ENCODE measurements around the gene TGDS.

TGDS gene

DNA sequence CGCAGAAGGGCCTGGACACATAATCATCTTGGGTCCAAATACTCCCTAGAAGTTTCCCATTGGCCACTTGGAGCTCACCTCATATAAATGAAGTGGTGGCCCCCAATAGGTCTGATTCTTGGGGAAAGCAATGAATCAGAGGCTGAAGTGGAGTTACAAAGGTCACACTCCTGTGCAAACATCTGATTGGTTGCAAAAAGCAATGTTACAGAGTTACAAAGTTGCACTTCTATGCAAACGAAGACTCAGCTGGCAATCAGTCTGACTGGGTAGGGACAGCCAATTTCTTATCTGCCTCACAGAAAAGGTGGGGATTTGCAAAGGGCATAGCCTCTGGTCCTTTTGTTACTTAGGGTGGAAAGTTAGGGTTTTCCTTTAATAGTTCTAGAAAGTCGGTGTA, 3.9 kb upstream of the TGDS start:
- no peak for DNase-seq (ENCODE audit: low spot score)

GRCh38 chr13:94598281-94598680, 2.3 kb upstream of the TGDS start:
- no peak for DNase-seq (ENCODE audit: low spot score)

DNA sequence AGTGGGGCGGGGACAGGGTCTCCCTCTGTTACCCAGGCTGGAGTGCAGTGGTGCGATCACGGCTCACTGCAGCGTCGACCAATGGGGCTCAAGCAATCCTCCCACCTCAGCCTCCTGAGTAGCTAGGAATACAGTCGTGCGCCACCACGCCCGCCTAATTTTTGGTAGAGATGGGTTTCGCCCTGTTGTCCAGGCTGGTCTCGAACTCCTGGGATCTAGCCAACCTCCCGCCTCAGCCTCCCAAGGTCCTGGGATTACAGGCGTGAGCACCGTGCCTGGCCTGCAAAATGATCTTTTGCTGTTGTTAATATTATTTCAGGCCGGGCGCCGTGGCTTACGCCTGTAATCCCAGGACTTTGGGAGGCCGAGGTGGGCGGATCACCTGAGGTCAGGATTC, 621 bp upstream of the TGDS start:
- DNase-seq (ENCODE audit: low spot score) = no peak

DNA sequence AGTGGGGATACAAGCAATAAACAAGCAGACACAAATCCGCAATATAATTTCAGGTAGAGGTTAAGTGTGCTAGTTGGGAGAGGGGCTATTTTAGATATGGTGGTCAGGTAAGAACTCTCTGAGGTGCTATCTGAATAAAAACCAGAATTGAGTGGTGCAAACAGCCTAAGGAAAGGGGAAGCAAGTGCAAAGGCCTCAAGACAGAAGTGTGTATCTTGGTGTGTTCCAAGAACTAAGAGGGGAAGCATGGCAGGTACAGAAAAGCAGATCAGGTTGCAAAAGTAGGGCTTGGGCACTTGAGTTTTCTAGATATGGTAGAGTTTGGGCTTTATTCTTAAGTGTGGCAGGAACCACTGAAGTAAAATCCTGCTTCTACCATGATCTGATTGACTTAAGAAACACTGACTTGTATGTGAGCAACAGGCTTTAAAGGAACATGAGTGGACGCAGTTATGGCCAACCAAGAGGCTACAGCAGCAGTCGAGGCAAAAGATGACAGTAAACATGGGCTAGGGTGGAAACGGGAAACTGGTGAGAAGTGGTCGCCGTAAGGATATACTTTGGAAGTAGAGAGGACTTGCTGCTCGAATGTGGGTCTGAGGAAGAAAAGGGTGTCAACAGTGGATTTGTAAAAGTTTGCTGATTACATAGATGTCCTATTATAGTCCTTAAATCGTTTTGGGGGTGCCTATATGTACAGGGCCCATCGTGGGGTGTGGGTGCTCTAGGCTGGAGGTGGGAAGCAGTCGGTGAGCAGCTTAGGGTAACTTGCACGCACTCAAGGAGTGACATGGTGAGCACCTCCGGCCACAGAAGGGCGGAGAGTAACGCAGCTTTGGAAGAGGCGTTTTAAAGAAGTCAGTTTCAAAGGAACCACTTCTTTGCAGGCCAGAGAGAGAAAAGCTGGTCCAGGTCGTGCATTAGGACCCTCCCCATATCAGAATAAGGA, 677 bp downstream of the TGDS start:
- peak; percentile 52 for DNase-seq (ENCODE audit: low spot score)

GRCh38 chr13:94590744-94591143, 5.2 kb downstream of the TGDS start:
- no peak for DNase-seq (ENCODE audit: low spot score)

DNA sequence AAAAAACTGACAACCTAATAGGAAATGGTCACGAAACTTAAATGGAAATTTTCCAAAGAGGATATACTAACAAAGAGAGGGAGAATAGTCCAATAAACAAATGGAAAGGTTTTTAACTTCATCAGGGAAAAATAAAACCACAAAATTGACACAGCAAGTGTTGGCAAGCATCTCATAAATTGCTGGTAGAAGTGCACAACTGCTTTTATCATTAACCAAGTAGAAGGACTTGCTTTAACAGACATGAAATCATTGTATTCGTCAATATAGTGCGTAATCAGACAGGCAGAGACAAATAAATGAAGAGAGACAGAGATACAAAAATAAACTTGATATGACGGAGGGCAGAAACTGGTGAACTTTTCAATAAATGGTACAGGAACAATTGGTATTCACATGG, 7.4 kb downstream of the TGDS start:
- no peak for DNase-seq (ENCODE audit: low spot score)

DNA sequence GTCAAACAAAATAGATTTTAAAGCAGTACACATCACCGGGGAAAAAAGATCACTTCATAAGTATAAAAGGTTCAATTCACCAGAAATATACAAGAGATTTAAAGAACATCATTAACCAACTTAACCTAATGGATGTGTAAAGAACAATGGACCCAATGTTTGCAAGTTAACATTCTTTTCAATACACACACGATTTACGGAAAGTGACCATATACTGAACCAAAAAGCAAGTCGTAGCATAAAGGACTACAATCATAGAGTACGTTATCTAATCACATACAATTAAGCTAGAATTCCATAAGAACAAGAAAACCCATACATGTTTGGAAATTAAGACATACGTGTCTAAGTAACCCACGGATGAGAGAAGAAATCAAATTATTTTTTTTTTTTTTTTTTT, 9.6 kb downstream of the TGDS start:
- no peak for DNase-seq (ENCODE audit: low spot score)

DNA sequence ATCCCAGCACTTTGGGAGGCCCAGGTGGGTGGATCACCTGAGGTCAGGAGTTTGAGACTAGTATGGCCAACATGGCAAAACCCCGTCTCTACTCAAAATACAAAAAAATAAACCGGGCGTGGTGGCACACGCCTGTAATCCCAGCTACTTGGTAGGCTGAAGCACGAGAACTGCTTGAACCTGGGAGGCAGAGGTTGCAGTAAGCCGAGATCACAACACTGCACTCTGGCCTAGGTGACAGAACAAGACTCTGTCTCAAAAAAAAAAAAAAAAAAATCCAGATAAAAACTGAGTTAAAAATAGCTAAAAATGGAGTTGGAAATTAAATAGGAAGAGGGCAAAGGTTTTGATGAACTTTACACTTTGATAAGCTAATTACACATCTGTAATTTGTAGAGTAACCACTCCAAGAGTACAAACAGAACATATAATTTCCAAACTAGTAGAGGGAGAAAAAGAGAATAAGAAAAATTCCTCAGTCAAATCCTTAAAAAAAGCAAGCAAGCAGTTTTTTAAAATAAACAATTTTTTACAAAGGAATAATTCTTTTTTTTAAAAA, 10.3 kb downstream of the TGDS start:
- DNase-seq (ENCODE audit: low spot score) = no peak

DNA sequence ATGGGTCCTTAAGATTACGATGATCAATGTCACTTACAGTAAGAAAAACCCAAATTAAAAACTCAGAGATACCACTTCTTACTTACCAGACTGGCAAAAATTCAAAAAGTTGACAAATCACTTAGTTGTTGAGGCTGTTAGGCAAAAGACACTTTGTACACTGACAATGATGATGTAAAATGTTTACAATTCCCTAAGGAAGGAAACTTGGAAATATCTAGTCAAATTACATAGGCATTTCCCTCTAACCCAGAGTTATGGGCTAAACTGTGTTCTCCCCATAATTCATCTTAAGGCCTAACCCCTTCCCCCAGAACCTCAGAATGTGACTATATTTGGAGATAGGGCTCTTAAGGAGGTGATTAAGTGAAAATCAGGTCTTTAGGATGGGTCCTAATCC, 12.0 kb downstream of the TGDS start:
- DNase-seq (ENCODE audit: low spot score) = no peak

DNA sequence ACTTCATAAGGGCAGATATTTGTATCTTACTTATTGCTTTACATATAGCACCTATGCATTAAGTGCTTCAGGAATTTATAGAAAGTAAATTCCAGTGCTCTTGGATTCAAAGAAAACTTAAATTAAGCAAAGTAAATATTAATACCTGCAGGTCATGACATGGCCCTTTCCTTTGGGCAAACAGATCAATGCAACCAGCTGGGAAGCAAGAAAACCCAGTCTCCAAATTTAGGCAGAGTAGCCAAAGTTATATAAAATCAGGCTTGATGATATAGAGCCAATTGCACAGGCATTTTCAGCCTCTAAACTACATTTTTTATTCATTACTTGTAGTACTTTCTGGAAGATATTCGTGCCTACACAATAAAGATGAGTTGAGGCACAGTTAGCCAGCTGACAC, 16.9 kb downstream of the TGDS start:
- DNase-seq (ENCODE audit: low spot score) = no peak

GRCh38 chr13:94569615-94570014, 26.3 kb downstream of the TGDS start:
- DNase-seq (ENCODE audit: low spot score) = no peak

DNA sequence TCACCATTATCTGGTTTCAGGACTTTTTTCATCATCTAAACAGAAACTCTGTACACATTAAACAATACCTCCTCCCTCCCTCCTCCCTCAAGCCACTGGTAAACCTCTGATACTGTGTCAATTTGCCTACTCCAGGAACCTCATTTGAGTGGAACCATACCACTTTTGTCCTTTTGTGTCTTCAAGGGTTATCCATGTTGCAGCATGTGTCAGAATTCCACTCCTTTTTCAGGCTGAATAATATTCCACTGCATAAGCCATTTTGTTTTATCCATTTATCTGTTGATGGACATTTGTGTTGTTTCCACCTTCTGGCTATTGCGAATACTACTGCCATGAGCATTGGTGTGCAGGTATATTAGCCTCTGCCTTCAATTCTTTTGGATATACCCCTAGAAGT, 27.5 kb downstream of the TGDS start:
- DNase-seq (ENCODE audit: low spot score) = no peak

DNA sequence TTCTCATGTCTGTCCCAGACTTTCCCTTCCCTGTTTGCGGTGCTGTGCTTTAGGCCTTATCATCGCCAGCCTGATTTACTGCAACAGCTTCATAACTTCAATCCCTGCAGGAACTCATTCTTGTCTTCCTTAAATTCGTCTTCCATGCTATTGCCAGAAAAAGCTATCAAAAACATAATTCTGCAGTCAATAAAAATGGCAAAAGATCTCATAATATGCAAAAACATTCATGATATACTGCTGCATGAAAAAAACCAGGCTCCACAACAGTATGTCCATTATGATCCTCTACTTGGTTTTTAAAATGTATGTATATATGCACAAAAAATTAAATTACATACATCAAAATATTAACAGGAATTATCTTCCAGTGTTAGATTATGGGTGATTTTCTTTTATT, 28.4 kb downstream of the TGDS start:
- DNase-seq (ENCODE audit: low spot score) = no peak

- no peak for DNase-seq (ENCODE audit: low spot score)
Observed at GRCh38 chr13:94561126-94561525, 34.8 kb downstream of the TGDS start.

DNA sequence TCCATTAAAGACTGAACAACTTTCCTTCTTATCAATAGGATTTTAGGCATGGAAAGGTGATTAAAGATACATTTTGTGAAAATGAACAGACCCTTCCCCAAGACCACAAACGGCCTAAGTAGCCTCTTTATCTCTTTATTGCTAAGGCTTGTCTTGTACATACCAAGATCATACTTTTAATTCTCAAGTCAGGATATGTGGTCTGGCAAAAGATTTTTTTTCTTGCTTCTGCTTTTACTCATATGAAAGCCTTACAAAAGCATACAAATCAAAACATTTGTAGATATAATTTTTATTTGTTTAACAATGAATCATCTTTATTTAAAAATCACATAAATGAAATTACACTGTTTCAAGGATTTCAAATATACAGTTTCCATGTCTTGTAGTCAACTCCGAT, 35.8 kb downstream of the TGDS start:
- no peak for DNase-seq (ENCODE audit: low spot score)

DNA sequence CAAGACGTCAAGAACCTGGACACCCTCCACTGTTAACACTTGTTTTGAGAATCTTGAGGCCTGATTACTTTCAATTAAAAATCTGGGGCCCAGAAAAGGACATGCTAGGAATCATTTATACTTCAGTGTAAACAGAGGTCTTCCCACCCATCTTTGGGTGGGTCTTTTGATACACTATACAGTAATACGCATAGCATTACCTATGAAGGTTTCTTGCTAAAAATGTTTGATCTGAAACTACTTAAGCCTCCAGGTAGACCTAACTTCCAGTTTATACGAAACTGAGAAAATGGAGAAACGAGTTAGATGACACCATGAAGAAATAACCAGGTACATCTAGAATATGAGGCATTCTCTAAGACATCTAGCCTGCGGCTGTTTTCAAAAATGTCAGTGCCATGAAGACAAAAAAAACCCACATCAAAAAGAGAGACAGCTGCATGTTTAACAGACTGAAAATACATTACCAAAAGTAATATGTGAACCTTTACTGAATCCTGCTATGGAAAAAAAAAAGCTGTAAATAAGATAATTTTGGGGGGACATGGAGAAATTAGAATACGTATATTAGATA, 36.6 kb downstream of the TGDS start:
- DNase-seq (ENCODE audit: low spot score) = no peak

DNA sequence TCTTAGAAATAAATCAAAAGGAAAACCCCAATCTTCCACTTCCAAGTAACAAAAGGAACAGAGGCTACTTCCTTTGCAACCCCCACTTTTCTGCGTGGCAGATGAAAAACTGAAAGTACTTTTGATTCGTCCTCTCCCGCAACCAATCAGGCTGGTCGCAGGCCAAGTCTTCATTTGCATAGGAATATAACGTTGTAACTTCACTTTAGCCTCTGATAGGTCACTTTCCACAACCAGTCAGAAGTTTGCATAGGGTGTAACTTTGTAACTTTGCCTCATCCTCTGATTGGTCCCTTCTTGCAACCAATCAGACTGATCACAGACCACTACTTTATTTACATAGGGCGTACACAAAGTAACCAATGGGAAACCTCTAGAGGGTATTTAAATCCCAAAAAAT, 37.2 kb downstream of the TGDS start:
- DNase-seq (ENCODE audit: low spot score) = no peak

DNA sequence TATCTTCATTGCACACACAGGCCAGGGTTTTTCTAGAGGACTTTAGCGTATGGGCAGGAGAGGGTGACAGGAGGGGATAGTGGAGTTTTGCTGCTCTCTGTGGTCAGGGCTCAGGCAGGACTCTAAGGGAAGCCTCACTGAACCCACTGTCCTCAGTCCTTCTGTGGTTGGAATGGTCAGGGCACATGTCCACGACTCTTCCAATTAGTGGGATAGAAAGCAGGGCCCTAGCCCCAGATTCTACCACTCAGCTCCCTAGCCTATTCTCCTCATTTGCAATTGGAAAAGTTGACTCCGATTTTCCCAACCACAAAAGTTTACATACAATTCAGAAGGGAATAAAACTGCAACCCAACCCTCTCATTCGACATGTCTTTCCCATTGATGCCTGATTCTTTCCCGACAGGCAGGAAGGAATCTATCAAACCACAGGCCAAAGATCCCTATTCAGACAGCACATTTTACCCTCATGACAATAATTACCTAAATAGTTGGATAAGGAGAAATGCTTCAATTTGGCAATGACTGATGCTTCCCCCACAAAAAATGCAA, 38.2 kb downstream of the TGDS start:
- DNase-seq (ENCODE audit: low spot score) = no peak

- DNase-seq (ENCODE audit: low spot score) = no peak
Observed at GRCh38 chr13:94556621-94557020, 39.3 kb downstream of the TGDS start.

- no peak for DNase-seq (ENCODE audit: low spot score)
Observed at GRCh38 chr13:94556041-94556440, 39.9 kb downstream of the TGDS start.

- DNase-seq (ENCODE audit: low spot score) = no peak
Observed at GRCh38 chr13:94553766-94554165, 42.2 kb downstream of the TGDS start.

- no peak for DNase-seq (ENCODE audit: low spot score)
Observed at GRCh38 chr13:94552095-94552494, 43.9 kb downstream of the TGDS start.

- peak; percentile 73 for DNase-seq (ENCODE audit: low spot score)
Observed at GRCh38 chr13:94550062-94550738, 45.8 kb downstream of the TGDS start.
